Measurements from ENCODE around the gene FAM184B. TPM values are rescaled to one million over a fixed set of nuclear protein-coding genes. Genes with fewer than 3 reads are reported as not detected.
A peak's percentile ranks its signal among the peaks of the same experiment; 100 is the strongest.

The FAM184B gene
- total RNA-seq, 2 experiments from 2014 or later: not detected

GRCh38 chr4:17807446-17807845 lies 26.0 kb upstream of the FAM184B start:
- no peak overlapping the region for H3K27ac Mint-ChIP-seq
- peaks cover 55% of the 10 kb centered on the region for H3K4me1 Mint-ChIP-seq (ENCODE audit: low read depth)
- no peaks in the 10 kb centered on the region for H3K27me3 Mint-ChIP-seq
- no peaks in the 10 kb centered on the region for H3K9me3 Mint-ChIP-seq
- H3K4me3 Mint-ChIP-seq: no peak overlapping the region
- CTCF ChIA-PET: interaction anchor here (1.1 to 5.0 kb wide), 3 partner anchors 10 to 259 kb away, joined by 4 to 46 read pairs (median 25); partner anchors contain the start of gene MED28
- intact Hi-C loops (cut with micrococcal nuclease): loop anchor here (1.0 kb wide), 1 partner anchor 9 kb away; no protein-coding TSS in a partner anchor
- no peak for DNase-seq
- peaks cover 54% of the 10 kb centered on the region for H3K36me3 Mint-ChIP-seq
- POLR2A ChIA-PET: no interaction called here

DNA sequence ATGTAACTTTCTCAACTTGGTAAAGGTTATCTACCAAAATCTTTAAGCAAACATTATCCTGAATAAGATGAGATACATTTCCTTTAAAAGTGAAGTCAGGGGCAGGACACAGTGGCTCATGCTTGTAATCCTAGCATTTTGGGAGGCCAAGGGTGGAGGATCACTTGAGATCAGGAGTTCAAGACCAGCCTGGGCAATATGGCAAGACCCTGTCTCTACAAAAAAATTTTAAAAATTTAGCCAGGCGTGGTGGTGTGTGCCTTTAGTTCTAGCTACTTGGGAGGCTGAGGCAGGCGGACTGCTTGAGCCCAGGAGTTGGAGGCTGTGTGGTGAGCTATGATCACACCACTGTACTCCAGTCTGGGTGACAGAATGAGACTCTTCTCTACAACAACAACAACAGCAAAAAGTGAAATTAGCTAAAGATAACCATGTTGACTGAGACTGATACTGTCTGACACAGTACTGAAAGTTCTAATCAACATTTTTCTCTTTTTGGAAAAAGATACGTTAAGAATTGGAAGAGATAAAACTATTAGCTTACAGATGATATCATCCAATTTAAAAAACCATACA lies 24.2 kb upstream of the FAM184B start:
- Mint-ChIP-seq H3K4me3 (no peak overlapping the region), H3K27ac (no peak overlapping the region), H3K27me3 (no peaks in the 10 kb centered on the region), H3K36me3 (peaks cover 48% of the 10 kb centered on the region), H3K4me1 (ENCODE audit: low read depth) (peaks cover 51% of the 10 kb centered on the region), H3K9me3 (no peaks in the 10 kb centered on the region)
- intact Hi-C loops (cut with micrococcal nuclease): no loop called here
- DNase-seq: peak; percentile 36
- CTCF ChIA-PET: interaction anchor here (1.1 to 2.4 kb wide), 4 partner anchors 10 to 257 kb away, joined by 3 to 8 read pairs (median 7); no protein-coding TSS in a partner anchor
- POLR2A ChIA-PET: interaction anchor here (1.3 kb wide), 1 partner anchor 191 kb away, joined by 5 read pairs; the partner anchor contains the start of gene MED28

DNA sequence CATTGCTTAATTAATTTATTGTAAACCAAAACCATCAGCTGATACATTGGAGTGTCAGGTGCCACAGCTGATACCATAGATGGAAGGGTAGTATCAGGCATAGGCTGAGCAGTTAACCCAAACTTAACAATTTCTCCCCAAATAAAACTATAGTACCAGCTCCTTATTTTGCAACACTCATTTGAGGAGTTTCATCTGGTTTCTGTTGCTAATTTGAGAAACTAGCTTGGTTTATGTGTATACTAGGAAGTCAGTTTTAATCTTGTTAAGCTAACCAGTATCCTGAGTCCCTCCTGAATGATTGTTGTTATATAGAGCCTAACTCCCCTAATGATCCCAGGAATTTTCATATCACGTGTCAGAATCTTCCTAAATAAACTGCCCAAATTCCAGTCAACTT lies 16.4 kb upstream of the FAM184B start:
- no peak overlapping the region for H3K4me3 Mint-ChIP-seq
- ChIA-PET POLR2A (interaction anchor here (1.7 kb wide), 1 partner anchor 12 kb away, joined by 5 read pairs; the partner anchor contains the start of genes DCAF16 and NCAPG), CTCF (interaction anchor here (1.1 to 3.7 kb wide), 2 partner anchors 11 to 249 kb away, joined by 6 to 25 read pairs; partner anchors contain the start of genes DCAF16 and NCAPG)
- peaks cover 24% of the 10 kb centered on the region for H3K36me3 Mint-ChIP-seq
- no peaks in the 10 kb centered on the region for H3K27me3 Mint-ChIP-seq
- DNase-seq: no peak
- intact Hi-C loops (cut with micrococcal nuclease): loop anchor here (1.0 kb wide), 1 partner anchor 9 kb away; no protein-coding TSS in a partner anchor
- H3K4me1 Mint-ChIP-seq (ENCODE audit: low read depth): peaks cover 10% of the 10 kb centered on the region
- no peak overlapping the region for H3K27ac Mint-ChIP-seq
- no peaks in the 10 kb centered on the region for H3K9me3 Mint-ChIP-seq

- DNase-seq: no peak
- intact Hi-C loops (cut with micrococcal nuclease): no loop called here
- POLR2A ChIA-PET: no interaction called here
- H3K4me1 Mint-ChIP-seq (ENCODE audit: low read depth): peaks cover 5% of the 10 kb centered on the region
- H3K9me3 Mint-ChIP-seq: no peaks in the 10 kb centered on the region
- no peaks in the 10 kb centered on the region for H3K27me3 Mint-ChIP-seq
- CTCF ChIA-PET: interaction anchor here (0.6 to 1.2 kb wide), 2 partner anchors 12 to 22 kb away, joined by 3 read pairs; no protein-coding TSS in a partner anchor
- no peak overlapping the region for H3K4me3 Mint-ChIP-seq
- no peak overlapping the region for H3K27ac Mint-ChIP-seq
- H3K36me3 Mint-ChIP-seq: peaks cover 26% of the 10 kb centered on the region
Observed at GRCh38 chr4:17794730-17795129, 13.3 kb upstream of the FAM184B start.

DNA sequence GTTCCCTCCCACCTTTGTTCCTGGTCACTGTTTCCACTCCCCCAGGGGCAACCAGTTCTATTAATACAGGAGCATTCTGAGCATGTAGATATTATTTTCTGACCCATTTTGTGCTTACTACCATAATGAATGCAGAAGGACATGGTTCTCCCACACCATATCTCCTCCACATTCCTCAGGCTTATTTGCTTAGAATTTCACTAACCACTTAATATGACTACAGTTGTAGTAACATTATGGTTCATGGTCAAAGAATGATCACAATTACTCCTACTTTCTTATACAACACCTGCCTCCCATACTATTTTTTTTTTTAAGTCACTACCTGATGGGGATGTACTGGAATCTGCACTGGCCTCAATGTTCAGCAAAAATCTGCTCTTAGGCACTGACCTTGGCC lies 7.5 kb upstream of the FAM184B start:
- Mint-ChIP-seq H3K27ac (no peak overlapping the region), H3K4me3 (no peak overlapping the region), H3K9me3 (no peaks in the 10 kb centered on the region), H3K4me1 (ENCODE audit: low read depth) (peaks cover 13% of the 10 kb centered on the region), H3K36me3 (peaks cover 21% of the 10 kb centered on the region), H3K27me3 (no peaks in the 10 kb centered on the region)
- DNase-seq: no peak
- intact Hi-C loops (cut with micrococcal nuclease): no loop called here
- ChIA-PET CTCF (interaction anchor here (0.7 kb wide), 1 partner anchor 16 kb away, joined by 3 read pairs; no protein-coding TSS in a partner anchor), POLR2A (no interaction called here)

GRCh38 chr4:17787315-17787714 lies 5.9 kb upstream of the FAM184B start:
- H3K4me3 Mint-ChIP-seq: no peak overlapping the region
- H3K27ac Mint-ChIP-seq: no peak overlapping the region
- H3K4me1 Mint-ChIP-seq (ENCODE audit: low read depth): peaks cover 13% of the 10 kb centered on the region
- DNase-seq: no peak
- intact Hi-C loops (cut with micrococcal nuclease): no loop called here
- POLR2A ChIA-PET: no interaction called here
- no peaks in the 10 kb centered on the region for H3K9me3 Mint-ChIP-seq
- CTCF ChIA-PET: no interaction called here
- H3K36me3 Mint-ChIP-seq: peaks cover 13% of the 10 kb centered on the region
- H3K27me3 Mint-ChIP-seq: peaks cover 6% of the 10 kb centered on the region

GRCh38 chr4:17786567-17786966 lies 5.1 kb upstream of the FAM184B start:
- Mint-ChIP-seq H3K4me1 (ENCODE audit: low read depth) (peaks cover 20% of the 10 kb centered on the region), H3K36me3 (peaks cover 8% of the 10 kb centered on the region), H3K27me3 (peaks cover 13% of the 10 kb centered on the region), H3K9me3 (no peaks in the 10 kb centered on the region), H3K27ac (no peak overlapping the region), H3K4me3 (no peak overlapping the region)
- CTCF ChIA-PET: no interaction called here
- POLR2A ChIA-PET: no interaction called here
- no peak for DNase-seq
- intact Hi-C loops (cut with micrococcal nuclease): no loop called here

DNA sequence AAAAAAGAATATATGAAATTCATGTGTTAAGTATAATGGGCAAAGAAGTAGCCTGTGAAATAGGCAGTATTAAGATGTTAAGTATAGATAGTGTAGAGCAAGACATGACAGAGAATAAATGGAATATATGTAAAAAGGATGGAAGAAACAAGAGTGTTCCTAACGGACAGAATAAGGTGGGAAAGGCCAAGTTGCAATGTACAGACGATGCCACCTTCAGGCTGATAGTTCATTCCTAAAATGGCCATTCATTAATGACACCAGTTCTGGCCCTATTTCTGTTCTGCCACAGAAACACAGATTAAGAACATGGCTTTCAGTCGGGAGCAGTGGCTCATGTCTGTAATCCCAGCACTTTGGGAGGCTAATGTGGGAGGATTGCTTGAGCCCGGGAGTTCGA lies 4.4 kb upstream of the FAM184B start:
- DNase-seq: no peak
- POLR2A ChIA-PET: no interaction called here
- Mint-ChIP-seq H3K9me3 (no peaks in the 10 kb centered on the region), H3K27me3 (peaks cover 16% of the 10 kb centered on the region), H3K27ac (no peak overlapping the region), H3K4me3 (no peak overlapping the region), H3K36me3 (peaks cover 4% of the 10 kb centered on the region), H3K4me1 (ENCODE audit: low read depth) (peaks cover 22% of the 10 kb centered on the region)
- CTCF ChIA-PET: no interaction called here
- intact Hi-C loops (cut with micrococcal nuclease): no loop called here

DNA sequence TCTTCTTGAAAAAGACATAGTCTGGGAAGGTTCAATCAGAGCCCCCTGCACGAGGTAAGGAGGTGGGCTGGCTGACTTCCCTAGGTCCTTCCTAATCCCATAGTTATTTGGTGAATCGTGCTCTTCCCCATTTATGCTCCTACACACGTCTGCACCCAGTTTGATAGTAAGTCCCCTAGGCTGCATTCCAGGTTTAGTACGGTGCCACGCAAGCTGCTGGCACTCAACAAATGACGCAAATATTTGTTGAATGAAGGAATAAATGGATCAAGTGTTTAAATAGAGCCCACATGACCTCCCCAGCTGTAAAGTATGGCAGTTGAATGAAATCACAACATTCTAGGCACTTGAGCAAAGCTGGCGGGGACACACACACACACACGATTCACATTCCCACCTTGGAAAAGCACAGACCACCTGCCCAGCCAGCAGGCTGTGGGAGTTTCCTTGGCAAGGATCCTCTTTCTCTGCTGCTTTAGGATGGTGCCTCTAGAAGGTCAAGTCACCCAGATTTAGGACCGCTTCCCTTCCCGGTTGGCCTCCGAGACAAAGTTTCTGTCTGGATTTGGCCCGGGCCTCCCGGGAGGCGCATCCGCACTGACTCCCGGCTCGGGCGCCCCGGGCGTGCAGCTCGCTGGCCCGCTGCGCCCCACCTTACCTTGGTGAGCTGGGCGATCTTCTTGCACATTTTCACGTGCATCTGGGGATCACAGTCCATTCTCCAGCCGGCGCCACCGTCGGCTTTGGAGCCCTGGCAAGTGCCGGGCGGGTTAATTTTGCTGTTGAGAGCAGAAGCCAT lies 721 bp downstream of the FAM184B start:
- ChIA-PET POLR2A (no interaction called here), CTCF (no interaction called here)
- peaks cover 33% of the 10 kb centered on the region for H3K27me3 Mint-ChIP-seq
- no peak for DNase-seq
- no peak overlapping the region for H3K27ac Mint-ChIP-seq
- no peaks in the 10 kb centered on the region for H3K36me3 Mint-ChIP-seq
- no peaks in the 10 kb centered on the region for H3K9me3 Mint-ChIP-seq
- intact Hi-C loops (cut with micrococcal nuclease): no loop called here
- H3K4me3 Mint-ChIP-seq: no peak overlapping the region
- peaks cover 9% of the 10 kb centered on the region for H3K4me1 Mint-ChIP-seq (ENCODE audit: low read depth)

- ChIA-PET POLR2A (no interaction called here), CTCF (interaction anchor here (1.6 kb wide), 1 partner anchor 38 kb away, joined by 3 read pairs; no protein-coding TSS in a partner anchor)
- peaks cover 9% of the 10 kb centered on the region for H3K4me1 Mint-ChIP-seq (ENCODE audit: low read depth)
- DNase-seq: no peak
- H3K36me3 Mint-ChIP-seq: no peaks in the 10 kb centered on the region
- H3K27ac Mint-ChIP-seq: no peak overlapping the region
- no peaks in the 10 kb centered on the region for H3K9me3 Mint-ChIP-seq
- peaks cover 33% of the 10 kb centered on the region for H3K27me3 Mint-ChIP-seq
- intact Hi-C loops (cut with micrococcal nuclease): no loop called here
- no peak overlapping the region for H3K4me3 Mint-ChIP-seq
Observed at GRCh38 chr4:17778431-17778830, 3.0 kb downstream of the FAM184B start.

DNA sequence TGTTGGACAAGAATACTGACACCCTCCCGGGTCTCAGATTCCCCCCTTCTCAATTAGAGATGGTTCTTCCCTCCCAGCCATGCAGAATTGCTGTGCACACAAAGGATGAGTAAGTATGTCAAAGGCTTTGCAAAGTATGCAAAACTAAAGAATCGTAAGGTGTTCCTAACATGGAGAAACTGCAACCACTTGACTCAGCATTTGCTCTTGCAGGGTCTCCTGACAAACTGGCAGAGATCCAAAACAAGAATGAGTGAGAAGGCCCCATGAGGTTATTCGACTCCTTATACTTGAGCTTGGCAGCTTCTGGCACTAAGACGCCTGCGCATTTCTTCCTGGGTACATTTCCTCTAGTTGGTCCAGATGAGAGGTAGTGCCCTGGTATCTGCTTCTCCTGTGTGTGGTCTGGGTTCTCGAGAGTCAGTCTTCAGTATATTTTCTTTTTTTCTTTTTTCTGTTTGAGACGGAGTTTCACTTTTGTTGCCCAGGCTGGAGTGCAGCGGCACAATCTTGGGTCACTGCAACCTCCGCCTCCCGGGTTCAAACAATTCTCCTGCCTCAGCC lies 8.2 kb downstream of the FAM184B start:
- Mint-ChIP-seq H3K4me3 (no peak overlapping the region), H3K9me3 (no peaks in the 10 kb centered on the region), H3K27ac (no peak overlapping the region), H3K4me1 (ENCODE audit: low read depth) (no peaks in the 10 kb centered on the region), H3K36me3 (no peaks in the 10 kb centered on the region), H3K27me3 (peaks cover 4% of the 10 kb centered on the region)
- DNase-seq: no peak
- ChIA-PET CTCF (no interaction called here), POLR2A (no interaction called here)
- intact Hi-C loops (cut with micrococcal nuclease): no loop called here

GRCh38 chr4:17771284-17771908 lies 10.0 kb downstream of the FAM184B start:
- Mint-ChIP-seq H3K27ac (no peak overlapping the region), H3K4me1 (ENCODE audit: low read depth) (no peaks in the 10 kb centered on the region), H3K9me3 (no peaks in the 10 kb centered on the region), H3K36me3 (no peaks in the 10 kb centered on the region), H3K4me3 (no peak overlapping the region), H3K27me3 (peaks cover 4% of the 10 kb centered on the region)
- CTCF ChIA-PET: no interaction called here
- POLR2A ChIA-PET: no interaction called here
- intact Hi-C loops (cut with micrococcal nuclease): no loop called here
- no peak for DNase-seq
